ENCODE data around the gene COL4A1.

Gene COL4A1

DNA sequence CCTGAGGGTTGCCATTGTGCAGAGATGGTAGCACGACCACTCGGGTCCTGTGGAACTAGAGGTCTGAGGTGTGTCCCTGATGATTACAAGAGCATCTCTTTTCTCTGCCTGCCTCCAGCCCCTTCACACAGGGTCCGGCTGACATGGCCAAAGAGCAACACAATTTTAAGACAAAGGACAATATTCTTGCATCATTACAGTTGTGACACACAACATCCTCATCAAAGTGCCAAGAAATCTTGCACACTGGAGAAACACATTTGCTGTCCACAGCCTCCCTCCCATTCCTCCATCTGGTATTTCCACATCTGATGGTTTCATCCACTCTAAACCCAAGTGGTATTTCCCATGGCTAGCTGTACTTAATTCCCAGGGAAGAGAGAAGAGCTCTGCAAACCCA is 12.8 kb downstream of the COL4A1 start:
- no peak for DNase-seq (ENCODE audit: low read depth, low spot score)

DNA sequence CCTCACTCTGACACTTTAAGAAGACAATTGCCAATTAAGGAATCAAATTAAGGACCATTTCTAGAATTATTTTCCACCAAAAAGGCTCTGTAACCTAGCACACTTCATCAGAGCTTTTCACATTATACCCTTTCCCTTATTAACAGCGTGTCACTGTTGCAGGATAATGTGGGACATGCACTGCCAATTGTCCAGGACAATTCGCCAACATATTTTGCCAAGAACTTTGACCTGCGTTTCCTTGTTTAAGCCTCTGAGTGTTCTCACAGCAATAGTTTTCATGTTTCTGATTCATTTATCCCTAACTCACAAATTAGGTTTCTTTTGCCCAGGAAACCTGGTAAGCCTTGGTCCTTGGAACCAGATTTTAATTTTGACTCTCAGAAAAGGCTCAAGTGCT is 13.3 kb downstream of the COL4A1 start:
- no peak for DNase-seq (ENCODE audit: low read depth, low spot score)

DNA sequence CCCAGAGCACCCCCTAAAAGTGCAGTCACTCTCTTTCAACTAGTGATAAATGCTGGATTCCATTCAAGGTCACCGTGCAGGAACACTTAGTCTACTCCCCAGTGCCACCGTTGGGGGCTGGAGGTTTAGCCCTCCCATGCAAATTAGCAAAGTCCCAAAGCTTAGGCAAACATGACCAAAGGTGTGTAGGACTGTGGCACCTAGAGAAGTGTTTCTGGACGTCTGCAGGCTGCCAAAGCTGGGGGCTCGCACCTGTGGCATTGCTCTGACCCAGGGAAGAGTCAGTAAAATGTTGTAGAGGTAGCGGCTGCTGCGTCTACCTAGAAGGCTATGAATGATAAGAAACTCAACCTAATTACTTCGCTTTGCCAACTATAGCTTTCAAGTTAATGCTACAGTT is 13.9 kb downstream of the COL4A1 start:
- DNase-seq (ENCODE audit: low read depth, low spot score), result no peak

DNA sequence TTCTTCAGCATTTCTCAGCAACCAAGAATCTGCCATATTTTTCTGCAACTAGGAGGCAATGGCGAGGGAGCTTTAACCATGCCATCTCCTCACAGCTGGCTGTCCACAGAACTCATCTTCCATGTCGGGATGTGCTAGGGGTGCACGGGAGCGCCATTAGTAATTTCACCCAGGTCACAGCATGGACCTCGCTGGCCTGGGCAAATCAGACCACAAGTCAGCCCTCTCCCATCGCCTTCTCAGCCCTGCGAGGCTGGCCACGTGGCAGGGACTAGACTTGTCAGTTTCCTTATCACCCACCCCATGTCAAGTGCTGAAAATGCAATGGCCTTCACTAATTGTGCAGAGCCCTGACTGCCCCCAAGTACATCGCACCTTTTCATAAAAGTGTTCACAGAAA is 15.7 kb downstream of the COL4A1 start:
- no peak for DNase-seq (ENCODE audit: low read depth, low spot score)

DNA sequence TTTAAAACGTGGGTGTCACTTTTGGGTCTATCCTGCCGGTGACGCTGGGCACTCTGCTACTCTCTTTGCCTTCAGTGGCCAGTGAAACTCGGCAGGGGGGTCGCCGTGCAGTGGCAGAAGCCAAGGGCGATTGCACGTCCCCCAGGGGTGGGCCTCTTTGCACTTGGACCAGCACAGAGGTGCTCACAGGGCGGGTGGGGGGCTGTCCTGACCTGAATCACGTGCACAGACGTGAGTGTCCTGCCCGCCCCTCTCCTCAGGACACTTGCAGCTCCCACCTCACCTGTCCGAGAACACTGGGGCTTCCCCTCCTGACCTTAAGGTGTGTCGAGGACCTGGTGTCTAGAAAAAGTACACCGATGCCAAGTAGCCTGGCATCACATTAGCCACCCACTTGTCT is 16.1 kb downstream of the COL4A1 start:
- DNase-seq (ENCODE audit: low read depth, low spot score), result no peak

DNA sequence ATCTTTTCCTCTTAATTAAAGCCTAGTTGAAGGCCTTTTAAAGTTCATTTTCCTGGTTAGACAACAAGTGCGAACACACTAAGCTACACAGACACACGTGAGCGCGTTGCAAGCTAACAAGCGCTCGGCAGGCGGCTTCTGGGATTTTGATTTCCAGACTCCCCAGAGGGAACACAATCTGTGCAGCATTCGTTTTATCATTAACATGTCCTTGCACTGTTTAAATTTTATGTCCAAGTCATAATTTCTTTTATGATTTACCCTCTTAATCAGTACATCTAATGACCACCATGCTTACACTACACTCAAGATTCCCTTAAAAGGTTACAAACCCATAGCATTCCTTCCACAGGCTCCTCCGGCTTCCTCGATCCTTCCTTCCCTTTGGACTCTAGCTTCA is 16.8 kb downstream of the COL4A1 start:
- DNase-seq (ENCODE audit: low read depth, low spot score), result no peak

DNA sequence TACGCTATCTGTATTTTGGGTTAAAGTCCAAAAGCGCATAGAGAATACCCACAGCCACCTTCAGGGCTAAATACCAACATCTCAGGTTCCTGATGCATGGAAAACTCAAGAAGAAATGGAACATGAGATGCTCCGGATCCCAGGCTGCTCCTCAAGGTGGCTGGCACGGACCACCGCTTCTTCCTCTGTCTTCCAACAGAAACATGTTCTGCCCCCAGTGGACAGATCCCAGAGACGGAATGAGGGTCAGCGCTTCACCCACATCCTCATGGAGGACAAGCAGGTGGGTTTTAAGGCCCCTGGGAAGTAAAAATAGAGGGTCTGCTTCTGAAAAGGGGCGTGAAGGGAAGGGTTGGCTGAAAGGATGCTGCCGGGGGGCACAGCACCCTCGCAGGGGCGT is 17.3 kb downstream of the COL4A1 start:
- DNase-seq (ENCODE audit: low read depth, low spot score), result no peak

DNA sequence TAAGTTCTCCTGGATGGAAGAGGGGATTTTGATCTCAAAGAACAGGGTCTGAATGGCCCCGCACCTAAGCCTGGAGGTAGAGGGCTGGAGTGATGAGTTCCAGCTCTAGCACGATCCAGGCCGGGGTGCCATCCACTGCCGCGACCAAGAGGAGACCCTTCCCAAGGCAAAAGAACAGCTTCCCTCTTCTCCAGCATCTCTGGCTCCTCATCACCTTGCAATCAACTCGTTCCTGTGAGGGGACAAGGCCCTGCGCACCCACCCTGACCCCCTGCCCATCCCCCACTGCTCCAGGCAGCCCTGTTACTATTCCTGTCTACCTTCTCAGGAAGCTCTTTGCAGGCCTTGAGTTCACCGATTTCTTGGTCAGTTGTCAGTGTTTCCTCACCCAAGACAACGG is 17.8 kb downstream of the COL4A1 start:
- DNase-seq (ENCODE audit: low read depth, low spot score), result no peak

DNA sequence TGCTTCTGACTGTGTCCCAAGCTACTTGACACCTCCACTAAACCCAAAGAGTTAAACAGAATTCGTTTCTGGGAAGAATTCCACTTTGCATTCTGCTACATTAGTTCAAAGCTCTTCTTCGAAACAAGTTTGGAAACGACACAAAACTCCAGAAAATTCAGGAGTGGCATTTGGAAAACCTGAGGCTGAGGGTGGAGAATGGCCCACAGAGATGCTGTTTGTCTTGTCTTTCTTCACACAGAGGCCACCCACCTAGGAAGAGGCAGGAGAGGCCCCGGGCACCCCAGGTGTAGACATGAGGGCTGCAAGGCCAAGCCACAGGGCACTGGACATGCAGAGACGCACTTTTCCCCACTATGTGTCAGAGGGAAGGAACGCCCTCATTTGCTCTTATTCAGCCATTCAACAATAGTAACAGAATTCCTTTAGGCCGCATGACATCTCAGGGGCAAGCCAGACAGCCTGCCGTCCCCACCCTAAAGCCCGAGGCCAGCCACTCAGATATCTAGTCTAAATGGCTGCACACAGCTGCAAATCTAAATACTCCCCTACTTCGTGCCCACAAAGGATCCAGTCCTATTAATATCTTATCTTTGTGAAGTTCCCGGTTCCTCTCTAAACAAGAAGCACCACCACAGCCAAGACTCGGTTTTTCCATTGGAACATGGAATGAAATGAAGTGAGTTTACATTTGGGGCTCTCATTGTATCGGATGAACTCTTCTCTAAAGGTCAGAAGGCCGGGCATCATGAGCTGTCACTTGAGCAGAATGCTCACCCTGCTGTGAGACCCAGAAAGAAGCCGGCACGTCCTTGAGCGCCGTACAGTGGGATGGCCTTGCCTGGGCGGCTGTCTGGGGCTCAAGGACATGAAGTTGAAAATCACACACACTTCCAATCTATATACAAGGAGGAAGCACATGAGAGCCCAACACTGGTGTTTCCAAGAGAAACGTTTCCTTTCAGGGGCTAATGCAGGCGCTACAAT is 19.8 kb downstream of the COL4A1 start:
- no peak for DNase-seq (ENCODE audit: low read depth, low spot score)

DNA sequence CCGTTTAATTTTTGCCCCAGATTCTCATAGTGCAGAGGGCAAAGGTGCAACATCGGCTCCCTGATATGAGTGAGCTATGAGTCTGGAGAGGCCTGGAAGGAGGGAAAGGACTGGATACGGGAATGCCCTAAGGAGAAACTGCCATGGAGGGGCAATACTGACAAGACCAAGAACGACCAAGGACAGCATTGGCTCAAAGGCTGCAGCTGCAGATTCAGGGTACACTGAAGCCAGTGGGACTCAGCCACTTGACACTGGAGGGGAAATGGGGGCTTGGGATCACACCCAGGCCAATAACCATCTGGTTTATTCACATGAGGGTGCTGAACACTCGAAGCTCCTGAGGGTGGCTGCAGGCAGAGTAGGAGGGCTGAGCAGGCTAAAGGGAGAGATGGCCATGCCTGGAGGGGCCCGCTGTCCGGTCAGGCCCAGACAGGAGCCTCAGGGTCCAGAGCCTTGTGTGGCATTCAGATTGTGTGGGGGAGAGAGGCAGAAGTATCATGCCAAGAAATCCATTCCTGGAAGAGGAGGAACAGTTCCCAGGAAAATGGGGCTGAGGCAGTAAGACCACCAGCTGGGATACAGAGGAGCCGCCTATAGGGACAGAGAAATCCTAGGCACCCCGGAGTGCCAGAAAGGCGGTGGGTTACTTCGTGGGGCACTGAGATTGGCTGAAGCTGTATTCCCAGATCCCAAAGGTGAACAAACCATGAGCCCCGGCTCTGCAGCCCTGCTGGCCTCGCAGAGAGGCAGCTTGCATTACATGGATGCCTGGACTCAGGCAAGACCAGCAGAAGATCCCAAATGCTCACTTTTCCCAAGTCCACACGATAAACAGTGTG is 20.7 kb downstream of the COL4A1 start:
- no peak for DNase-seq (ENCODE audit: low read depth, low spot score)

DNA sequence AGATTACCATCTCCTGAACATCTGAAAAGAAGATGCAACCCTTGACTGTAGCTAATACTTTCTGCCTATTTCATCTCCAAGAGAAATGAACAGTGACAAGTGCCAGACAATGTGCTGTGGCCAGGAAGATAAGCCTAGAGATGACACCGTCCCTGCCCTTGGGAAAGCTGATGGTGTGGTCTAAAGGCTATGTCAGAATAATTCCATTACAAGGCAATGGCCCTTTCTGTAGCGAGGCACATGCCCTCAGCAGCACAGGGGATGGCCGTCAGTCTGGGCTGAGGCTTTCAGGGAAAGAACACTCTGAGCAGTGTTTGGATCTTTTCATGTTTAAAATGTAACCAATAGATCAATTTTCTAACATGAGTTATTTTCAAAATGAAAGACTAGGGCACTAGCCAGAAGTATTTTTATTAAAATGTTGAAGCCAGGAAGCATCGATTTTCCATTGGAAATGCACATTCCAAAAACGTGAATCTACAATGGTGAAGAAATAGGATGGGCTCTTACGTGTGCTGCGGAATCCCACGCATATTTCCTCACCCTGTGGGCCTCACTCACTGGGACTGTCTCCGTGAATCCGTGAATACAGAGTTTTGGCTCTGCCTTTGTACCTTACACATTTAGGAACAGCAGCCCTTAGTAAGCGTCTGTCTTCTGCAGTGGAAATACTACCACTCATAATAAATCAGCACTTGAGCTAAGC is 22.0 kb downstream of the COL4A1 start:
- DNase-seq (ENCODE audit: low read depth, low spot score), result no peak

DNA sequence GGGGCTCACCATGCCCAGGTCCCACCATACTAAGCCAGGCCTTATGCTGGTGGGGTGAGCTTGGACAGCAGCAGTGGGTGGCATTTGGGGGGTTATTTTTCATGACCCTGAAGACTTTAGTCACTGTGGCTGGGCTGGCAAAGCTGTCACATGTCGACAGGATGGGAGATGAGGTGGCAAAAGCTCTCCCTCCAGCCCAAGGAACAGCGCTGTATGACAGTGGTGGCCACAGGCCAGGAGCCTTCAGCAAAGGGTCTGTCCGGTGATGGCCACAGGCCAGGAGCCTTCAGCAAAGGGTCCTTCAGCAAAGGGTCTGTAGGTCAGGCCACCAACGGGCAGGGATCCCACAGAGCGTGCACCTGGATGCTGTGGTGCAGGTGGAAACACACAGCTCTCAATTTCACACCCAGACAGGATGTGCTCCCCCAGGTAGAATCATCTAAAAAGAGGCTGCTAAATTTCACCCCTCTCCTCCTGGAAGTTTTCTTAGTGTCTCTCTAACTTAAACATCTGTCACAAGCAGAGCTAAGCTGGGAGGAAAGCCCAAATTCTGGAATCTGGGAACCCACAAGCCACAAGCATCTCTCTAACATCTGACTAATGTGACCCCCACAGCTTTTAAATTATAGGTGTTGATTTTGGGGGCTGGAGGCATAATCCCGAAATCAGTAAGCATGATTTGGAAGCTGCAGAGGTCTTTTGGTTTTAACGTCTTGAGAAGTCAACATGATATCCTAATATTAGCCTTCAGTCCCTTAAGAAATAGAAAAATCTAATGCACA is 23.0 kb downstream of the COL4A1 start:
- DNase-seq (ENCODE audit: low read depth, low spot score), result no peak

DNA sequence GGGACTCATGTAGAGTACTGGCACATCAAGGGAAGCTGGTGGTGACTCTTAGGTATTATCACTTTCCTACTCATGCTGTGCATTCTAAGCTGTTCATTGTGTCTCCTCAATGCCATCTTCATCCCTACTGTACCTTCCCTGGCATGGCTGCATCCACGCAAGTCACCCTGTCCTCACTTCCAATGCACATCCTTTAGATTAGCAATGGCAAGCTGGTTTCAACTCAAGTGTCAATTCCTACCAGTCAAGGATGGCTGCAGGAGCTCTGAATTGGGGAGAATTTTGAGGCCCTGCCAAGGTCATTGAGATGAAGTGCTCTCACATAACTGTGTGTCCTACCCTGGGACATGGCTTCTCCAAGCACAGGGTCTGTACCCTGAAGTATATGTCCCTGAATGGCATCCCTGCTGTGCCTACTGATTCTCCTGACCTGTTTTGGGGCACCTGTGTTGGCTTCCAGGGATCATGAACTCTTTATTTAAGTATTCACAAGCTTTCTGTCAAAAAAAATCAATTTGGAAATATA is 24.6 kb downstream of the COL4A1 start:
- no peak for DNase-seq (ENCODE audit: low read depth, low spot score)

DNA sequence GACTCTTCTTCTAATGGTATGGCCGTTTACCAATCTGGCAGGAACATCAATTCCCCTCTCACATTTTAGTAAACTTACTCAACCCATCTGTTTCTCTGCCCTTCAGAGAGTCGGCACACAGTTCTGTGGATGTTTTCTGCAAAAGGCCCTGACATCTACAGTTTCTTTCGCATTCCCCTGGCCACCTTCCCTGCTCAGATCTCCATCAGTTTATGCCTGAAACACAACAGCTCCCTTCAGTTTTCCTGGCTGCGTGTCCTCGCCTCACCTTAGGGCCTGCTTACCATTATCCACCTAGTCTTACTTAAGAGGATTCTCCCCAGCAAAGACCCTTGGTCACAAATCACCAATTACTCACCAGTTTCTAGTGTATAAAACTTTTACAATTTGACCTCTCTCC is 25.2 kb downstream of the COL4A1 start:
- no peak for DNase-seq (ENCODE audit: low read depth, low spot score)

DNA sequence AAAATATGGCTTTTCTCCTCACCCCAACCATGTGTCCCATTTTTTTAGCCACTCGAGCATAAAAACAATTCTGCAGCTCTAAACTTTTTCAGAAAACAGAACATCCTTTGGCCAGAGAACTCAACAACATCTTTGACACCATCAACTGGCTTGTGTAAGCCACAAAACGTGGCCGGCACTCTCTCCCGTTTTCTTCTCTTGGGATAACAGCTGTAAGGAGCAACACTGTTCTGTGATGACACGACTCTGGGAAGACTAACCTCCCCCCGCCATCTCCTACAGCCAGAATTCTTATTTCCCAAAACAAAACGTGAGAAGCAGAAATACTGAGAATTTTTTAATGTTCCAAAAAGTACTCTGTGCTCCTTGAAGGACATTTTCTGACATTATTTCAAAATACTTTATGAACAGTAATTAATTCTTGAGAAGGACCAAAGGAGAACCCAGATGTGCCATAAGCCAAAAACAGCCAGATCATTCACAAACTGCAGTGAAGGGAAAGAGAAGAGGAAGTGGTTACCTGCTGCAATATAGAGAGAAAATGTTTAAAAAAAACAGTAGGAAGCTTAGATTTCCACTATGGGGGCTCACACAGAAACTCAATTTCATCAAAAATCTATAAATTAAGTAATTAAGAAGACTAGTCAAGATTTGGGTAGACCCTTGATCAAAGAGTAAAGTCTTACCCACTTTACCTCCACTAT is 25.8 kb downstream of the COL4A1 start:
- DNase-seq (ENCODE audit: low read depth, low spot score), result no peak

DNA sequence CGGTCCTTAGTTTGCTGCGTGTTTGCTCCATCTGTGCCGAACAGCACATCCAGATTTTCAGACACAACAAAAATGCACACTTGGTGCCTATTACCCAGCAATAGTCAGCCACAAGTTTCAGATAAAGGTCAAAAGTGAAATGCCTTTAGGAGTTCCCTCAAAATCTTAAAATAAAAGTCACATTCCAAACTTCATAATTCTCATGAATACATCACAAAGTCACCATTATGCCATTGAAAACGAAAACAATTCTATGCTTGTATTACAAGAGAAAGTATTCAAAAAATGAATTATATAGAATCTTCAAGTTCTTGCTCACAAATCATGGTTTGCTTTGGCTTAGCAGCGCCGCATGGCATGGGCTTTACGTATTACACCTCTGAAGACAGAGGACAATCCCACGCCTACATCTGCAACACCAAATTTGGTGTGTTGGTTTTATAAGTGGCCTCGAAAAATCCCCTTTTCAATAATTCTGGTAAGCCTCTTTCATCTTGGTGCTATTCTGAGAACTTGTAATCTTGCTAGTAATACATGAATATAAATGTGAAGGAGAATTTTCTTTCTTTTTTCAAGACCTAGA is 26.6 kb downstream of the COL4A1 start:
- DNase-seq (ENCODE audit: low read depth, low spot score), result no peak

DNA sequence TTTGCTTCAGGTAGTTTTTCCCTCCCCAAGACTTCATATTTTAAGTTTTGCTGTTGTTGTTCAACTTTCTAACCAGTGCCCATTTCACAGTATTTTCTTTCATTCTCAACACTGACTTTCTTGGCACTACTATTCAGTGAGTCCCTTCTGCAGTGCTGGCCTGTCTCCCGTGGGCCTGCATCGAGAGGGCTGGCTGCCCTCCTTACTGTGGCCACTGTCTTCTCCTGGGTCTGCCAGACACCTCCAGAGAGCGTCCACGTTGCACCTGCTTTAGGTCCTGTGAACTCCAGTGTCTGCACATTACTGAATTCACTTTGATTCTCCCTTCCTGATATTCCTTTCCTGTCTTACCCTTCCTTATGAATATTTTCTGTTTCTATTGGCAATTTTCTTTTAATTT is 27.3 kb downstream of the COL4A1 start:
- DNase-seq (ENCODE audit: low read depth, low spot score), result no peak

DNA sequence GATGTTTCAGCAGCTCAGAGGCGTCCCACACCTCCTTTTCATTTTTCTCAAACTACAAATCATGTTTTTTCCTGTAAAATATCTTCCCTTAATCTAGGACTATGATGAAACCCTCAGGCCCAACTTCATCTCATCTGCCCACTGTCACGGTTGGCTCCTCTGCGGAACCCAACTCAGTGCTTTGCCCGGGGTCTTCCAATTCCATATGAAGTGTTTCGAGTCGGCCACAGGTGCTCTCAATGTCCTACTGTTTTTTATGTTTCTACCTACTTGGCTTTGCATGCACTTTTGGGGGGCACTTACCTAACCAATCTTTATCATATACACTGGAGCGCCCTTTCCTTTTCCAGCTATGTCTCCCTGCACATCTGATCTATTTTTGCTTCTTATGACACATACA is 28.1 kb downstream of the COL4A1 start:
- no peak for DNase-seq (ENCODE audit: low read depth, low spot score)

DNA sequence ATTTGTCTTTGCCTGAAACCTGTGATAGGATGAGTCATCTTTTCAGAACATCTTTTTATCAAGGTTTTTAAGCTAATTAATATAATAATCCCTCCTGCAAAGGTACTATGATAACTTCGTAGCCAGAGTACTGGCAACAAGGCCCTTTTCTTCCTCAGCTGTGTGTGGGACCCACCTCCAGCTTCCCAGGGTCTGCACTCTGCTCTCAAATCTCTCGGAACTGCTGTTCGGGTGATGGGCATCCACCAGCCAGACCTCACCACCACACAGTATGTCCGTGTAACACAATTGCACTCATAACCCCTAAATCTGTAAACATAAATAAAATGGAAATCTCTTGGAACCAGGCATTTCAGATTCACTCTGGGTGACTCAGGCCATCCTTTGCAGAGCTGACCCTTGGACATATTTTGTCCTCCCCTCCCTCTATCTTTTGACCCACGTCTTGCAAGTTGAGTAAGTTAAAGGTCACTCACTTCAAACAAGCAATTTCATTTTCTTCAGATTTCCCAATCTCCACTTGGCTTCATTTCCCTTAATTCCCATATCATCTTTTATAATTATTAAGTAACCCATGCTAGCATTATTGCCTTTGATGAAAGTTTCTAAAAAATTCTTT is 29.5 kb downstream of the COL4A1 start:
- DNase-seq (ENCODE audit: low read depth, low spot score), result no peak

DNA sequence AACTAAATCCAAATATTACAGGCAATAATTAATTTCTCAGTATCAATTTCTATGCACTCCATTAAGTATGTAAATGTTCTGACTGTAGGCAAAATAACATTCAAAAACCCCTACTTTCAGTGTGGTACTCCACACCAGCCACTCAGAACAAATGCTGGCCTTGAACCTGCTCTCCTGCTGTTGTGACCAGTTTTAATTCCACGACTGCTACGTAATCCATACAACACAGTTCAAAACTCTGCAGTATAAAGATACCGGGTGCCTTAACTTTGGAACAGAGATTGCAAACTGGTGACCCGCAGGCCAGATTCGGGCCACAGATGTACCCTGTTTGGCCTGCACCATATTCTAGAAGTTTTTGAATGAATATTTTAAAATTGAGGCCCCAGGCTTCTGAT is 30.4 kb downstream of the COL4A1 start:
- no peak for DNase-seq (ENCODE audit: low read depth, low spot score)

All from activated CD4-positive, CD25-positive, alpha-beta regulatory T cell treated with anti-CD3 and anti-CD28 coated beads, Interleukin-2, amount 50 U/mL, for 16 hours (primary cell).